BJ (cell line): ENCODE results near the gene CCNK. TPM values are rescaled to one million over a fixed set of nuclear protein-coding genes. Genes with fewer than 3 reads are reported as not detected.

ENCODE experiments used
- CTCF ChIA-PET: fragments of 350-600 bp; formaldehyde crosslinking; extraction: SDS; loops from one replicate; lab custom pipeline; 2021; ENCODE audit warnings: antibody characterized with exemption, inconsistent platforms; lab: Yijun Ruan, JAX
- POLR2A ChIA-PET: fragments of 300-600 bp; sonication (Branson Sonifier 250); formaldehyde crosslinking; extraction: SDS; loops from one replicate; lab custom pipeline; 2021; ENCODE audit warnings: antibody characterized with exemption; lab: Charles Lee
- DNase-seq: peaks from one replicate; pipeline ENCODE4 v3.0.0-alpha.2; 2011; ENCODE audit warnings: low read depth
- H3K27me3 ChIP-seq: 2 replicates; pipeline ENCODE4 v1.6.0; 2011; ENCODE audit warnings: low read length; ENCODE audit not compliant: control insufficient read depth, insufficient read depth
- H3K36me3 ChIP-seq: 2 replicates; pipeline ENCODE4 v1.5.1; 2011; ENCODE audit warnings: low read length; ENCODE audit not compliant: control insufficient read depth, insufficient read depth
- H3K4me3 ChIP-seq: 2 replicates; pipeline ENCODE4 v1.5.1; 2011; ENCODE audit warnings: low read depth, mild to moderate bottlenecking, control low read depth, low read length
- polyA plus RNA-seq: library from polyadenylated mRNA; depleted of rRNA; stranded (reverse); fragments of >200 nt; gene quantifications from 2 replicates; pipeline ENCODE4 v1.2.3, GENCODE V29; 2011
- TF ChIP-seq, protein P1 (sequence below): IDR thresholded peaks from 2 replicates; pipeline ENCODE4 v1.5.1; 2011; ENCODE audit warnings: low read depth, mild to moderate bottlenecking, control low read depth, inconsistent platforms, low read length, moderate library complexity; ENCODE audit not compliant: insufficient read depth

CCNK gene
- polyA plus RNA-seq, 1 experiment: 11.0 TPM

DNA sequence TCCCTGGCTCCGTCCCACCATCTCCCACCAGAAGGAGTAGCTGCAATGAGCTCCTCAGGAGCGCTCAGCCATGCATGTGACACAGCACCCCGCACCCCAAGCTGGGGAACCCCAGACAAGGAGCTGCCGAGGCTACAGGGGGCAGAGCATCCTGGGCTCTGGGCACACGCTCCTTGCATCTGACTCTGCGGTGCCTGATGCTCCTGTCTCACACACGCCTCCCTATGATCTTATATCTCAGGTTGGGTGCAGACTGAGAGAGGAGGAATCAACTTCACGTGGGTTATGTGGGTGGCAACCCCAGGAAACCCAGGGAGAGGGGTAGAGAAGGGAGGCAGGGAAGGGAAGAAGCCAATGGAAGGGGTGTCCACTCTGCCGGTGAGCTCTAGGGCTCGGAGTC is 60.0 kb downstream of the CCNK start:
- POLR2A ChIA-PET: no interaction called here
- TF ChIP-seq, protein P1, sequence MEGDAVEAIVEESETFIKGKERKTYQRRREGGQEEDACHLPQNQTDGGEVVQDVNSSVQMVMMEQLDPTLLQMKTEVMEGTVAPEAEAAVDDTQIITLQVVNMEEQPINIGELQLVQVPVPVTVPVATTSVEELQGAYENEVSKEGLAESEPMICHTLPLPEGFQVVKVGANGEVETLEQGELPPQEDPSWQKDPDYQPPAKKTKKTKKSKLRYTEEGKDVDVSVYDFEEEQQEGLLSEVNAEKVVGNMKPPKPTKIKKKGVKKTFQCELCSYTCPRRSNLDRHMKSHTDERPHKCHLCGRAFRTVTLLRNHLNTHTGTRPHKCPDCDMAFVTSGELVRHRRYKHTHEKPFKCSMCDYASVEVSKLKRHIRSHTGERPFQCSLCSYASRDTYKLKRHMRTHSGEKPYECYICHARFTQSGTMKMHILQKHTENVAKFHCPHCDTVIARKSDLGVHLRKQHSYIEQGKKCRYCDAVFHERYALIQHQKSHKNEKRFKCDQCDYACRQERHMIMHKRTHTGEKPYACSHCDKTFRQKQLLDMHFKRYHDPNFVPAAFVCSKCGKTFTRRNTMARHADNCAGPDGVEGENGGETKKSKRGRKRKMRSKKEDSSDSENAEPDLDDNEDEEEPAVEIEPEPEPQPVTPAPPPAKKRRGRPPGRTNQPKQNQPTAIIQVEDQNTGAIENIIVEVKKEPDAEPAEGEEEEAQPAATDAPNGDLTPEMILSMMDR: no peak
- CTCF ChIA-PET: no interaction called here
- no peak overlapping the region for H3K4me3 ChIP-seq
- no peaks in the 10 kb centered on the region for H3K27me3 ChIP-seq
- DNase-seq: no peak
- no peaks in the 10 kb centered on the region for H3K36me3 ChIP-seq

DNA sequence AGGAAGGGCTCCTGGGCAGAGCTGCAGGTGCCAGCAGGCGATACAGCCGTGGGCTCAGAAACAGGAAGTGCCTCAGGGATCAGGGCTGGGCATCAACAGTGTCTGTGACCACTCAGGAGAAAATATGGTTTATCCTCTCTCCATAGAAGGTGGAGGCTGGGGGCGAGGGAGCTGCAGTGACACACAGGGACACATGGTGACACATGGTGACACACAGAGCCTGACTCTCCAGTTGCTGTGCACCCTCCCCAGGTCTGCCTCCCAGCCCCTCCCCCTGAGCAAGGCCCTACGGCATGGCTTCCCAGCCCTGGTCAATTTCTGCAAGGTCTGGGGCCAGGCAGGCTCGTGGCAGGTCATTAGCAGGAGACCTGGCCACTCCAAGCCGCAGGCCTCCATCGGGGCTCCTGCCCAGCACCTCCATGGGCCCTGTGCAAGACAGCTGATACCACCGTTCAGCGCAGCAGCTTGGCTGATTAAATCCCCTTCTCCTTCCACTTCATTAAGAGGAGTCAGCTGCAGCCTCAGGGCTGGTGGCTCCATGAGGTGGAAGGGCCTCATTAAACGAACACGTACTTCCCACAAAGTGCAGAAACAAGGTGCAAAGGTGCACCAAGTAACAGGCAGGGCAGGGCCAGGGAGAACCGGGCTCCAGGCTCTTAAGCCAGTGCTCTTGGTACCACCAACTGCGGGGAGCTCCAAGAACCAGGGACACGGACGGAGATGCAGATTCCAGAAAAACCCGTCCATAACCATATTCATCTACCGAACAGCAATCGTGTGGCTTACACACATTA is 60.7 kb downstream of the CCNK start:
- Histone ChIP-seq H3K36me3 (no peaks in the 10 kb centered on the region), H3K27me3 (no peaks in the 10 kb centered on the region), H3K4me3 (no peak overlapping the region)
- TF ChIP-seq, protein P1: no peak
- CTCF ChIA-PET: no interaction called here
- POLR2A ChIA-PET: no interaction called here
- no peak for DNase-seq

DNA sequence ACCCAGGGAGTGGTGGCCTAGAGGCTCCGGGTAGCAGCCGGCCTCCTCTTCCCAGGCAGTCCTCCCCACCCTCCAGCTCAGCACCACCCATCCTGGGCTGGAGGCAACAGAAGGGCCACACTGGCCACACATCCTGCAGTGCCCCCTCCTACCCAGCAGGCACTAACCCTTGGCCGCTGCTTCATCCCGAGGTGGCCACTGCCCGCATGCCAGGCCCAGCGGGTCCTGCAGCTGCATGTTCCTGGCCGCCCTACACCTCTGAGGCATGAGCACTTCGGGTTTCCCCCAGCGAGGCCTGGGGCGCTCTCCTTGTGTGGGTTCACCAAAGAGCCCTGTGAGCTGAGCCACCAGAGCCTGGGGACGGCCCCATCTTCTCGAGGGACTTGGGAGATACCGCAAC is 61.4 kb downstream of the CCNK start:
- Histone ChIP-seq H3K36me3 (no peaks in the 10 kb centered on the region), H3K27me3 (no peaks in the 10 kb centered on the region), H3K4me3 (no peak overlapping the region)
- ChIA-PET POLR2A (no interaction called here), CTCF (interaction anchor here (0.6 to 1.2 kb wide), 2 partner anchors 12 to 45 kb away, joined by 3 read pairs; no protein-coding TSS in a partner anchor)
- TF ChIP-seq, protein P1: no peak
- DNase-seq: no peak

DNA sequence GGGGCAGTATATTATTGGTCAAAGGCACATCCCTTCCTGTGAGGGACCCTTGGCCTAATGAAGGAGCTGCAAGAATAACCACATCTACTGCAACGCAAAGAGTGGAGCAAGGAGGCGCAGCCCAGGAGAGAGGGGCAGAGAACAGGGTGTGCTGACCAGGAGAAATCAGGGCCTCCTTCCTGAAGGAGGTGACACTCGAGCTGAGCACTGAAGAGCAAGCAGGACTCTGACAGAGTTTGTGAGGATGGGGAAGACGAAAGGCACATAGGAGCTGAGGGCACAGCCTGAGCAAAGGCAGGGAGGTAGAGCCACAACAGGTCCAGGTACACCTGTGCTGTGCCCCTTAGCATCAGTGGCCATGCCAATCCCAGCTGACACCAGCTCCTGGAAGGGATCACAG is 62.2 kb downstream of the CCNK start:
- H3K27me3 ChIP-seq: no peaks in the 10 kb centered on the region
- no peak for DNase-seq
- ChIA-PET CTCF (interaction anchor here (1.2 kb wide), 1 partner anchor 45 kb away, joined by 3 read pairs; no protein-coding TSS in a partner anchor), POLR2A (no interaction called here)
- TF ChIP-seq, protein P1: no peak
- no peak overlapping the region for H3K4me3 ChIP-seq
- H3K36me3 ChIP-seq: no peaks in the 10 kb centered on the region

DNA sequence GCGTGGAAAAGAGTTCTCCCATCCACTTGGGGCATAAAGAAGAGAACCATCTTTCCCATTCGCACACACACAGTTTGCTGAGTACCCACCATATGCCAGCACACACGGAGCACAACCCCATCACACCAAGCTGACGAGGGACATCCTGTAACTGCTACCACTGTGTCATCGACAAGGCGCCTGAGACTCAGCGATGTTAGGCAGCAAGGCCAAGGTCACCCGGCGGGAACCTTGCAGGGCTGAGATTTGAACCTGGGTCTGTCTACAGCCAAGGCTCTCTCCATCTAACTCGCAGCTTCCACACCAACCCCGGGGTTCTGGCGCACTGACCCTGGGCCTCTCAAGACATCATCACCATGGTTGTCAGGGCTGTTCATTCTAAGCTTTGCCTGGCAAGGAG is 62.8 kb downstream of the CCNK start:
- ChIA-PET CTCF (interaction anchor here (0.9 to 1.6 kb wide), 2 partner anchors 9 to 12 kb away, joined by 3 to 4 read pairs; no protein-coding TSS in a partner anchor), POLR2A (no interaction called here)
- Histone ChIP-seq H3K4me3 (no peak overlapping the region), H3K36me3 (no peaks in the 10 kb centered on the region), H3K27me3 (no peaks in the 10 kb centered on the region)
- no peak for DNase-seq
- TF ChIP-seq, protein P1: no peak
